GM12864 (cell line): ENCODE results near the gene NDUFA7.
A peak's percentile ranks its signal among the peaks of the same experiment; 100 is the strongest.

ENCODE experiments used
- DNase-seq: peaks from one replicate; pipeline ENCODE4 v3.0.0-alpha.2; 2011; ENCODE audit warnings: low read depth
- H3K4me3 ChIP-seq: 2 replicates; pipeline ENCODE4 v1.5.1; 2011; ENCODE audit warnings: mild to moderate bottlenecking, low read depth, low read length, control low read depth
- CTCF ChIP-seq: IDR thresholded peaks from 2 replicates; pipeline ENCODE4 v1.5.1; 2011; ENCODE audit warnings: low read depth, mild to moderate bottlenecking, moderate library complexity, low read length, control low read depth, inconsistent platforms; ENCODE audit errors: missing control alignments

NDUFA7 gene

GRCh38 chr19:8311461-8312260 lies 9.5 kb downstream of the NDUFA7 start:
- no peak for DNase-seq
- H3K4me3 ChIP-seq, result no peak overlapping the region
- no peak for TF ChIP-seq CTCF

- DNase-seq, result no peak
- no peak overlapping the region for H3K4me3 ChIP-seq
- no peak for TF ChIP-seq CTCF
These were observed 10.7 kb downstream of the NDUFA7 start for GRCh38 chr19:8310342-8311055.

- no peak for DNase-seq
- TF ChIP-seq CTCF, result no peak
- no peak overlapping the region; the same call in 1 of the 2 replicates for H3K4me3 ChIP-seq
These were observed 12.3 kb downstream of the NDUFA7 start for GRCh38 chr19:8308891-8309291.

GRCh38 chr19:8307965-8308866 lies 13.0 kb downstream of the NDUFA7 start, which contains the start of gene CD320:
TSS of gene CD320 (minus strand) at chr19:8308358. CDS start at chr19:8308290, 68 bp downstream.
- H3K4me3 ChIP-seq, result peak within 1 kb of the TSS; percentile 58
- peak; percentile 59 for DNase-seq
- no peak for TF ChIP-seq CTCF

GRCh38 chr19:8307400-8307964 lies 13.7 kb downstream of the NDUFA7 start:
- peak; percentile 16 for TF ChIP-seq CTCF
- no peak for DNase-seq
- peak overlapping the region; percentile 58 for H3K4me3 ChIP-seq
